ENCODE results near the gene SNX9. TPM values are rescaled to one million over a fixed set of nuclear protein-coding genes. Genes with fewer than 3 reads are reported as not detected.

Gene SNX9
- total RNA-seq, 1 experiment from 2014 or later: 31.3 TPM

DNA sequence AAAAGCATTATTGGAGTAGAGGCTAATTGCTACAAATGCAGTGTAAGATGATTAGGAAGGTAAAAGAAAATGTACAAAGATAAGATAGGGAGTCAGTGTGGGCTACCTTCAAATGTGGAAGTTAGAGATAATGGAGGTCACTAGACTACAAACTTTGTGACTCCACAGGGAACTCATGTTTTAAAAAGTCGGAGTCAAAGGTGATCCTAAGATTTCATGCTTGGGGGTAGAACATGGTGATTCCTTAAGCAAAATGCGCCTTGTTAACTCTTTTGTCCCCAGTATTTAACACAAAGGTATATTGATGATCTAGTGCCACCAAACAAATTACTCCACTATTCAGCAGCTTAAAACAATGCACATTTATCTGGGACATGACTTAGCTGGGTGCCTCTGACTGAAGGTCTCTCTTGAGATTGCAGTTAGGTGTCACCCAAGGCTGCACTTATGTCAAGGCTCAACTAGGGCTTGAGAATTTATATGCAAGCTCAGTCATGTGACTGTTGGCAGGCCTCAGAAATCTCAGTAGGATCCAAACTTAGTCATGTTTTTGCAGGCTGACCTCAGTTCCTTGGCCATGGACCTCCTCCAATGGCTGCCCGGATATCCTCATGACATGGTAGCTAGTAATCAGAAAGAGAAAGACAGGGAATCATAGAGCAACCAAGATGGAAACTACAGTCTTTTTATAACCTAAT, 11.4 kb upstream of the SNX9 start:
- DNase-seq: no peak
- Histone ChIP-seq H3K27ac (ENCODE audit: insufficient read length, low read depth, low read length) (no peak overlapping the region), H3K18ac (ENCODE audit: insufficient read length, low read depth, low read length) (no peak overlapping the region), H3K14ac (ENCODE audit: insufficient read depth, low read length) (no peak overlapping the region), H4K20me1 (ENCODE audit: control insufficient read depth, insufficient read depth, insufficient read length) (no peaks in the 10 kb centered on the region), H3K9me3 (ENCODE audit: control insufficient read depth, low read depth, low read length) (peaks cover 4% of the 10 kb centered on the region), H3K27me3 (ENCODE audit: insufficient read depth, low read length) (no peaks in the 10 kb centered on the region), H2BK20ac (ENCODE audit: low read depth, low read length, poor library complexity, severe bottlenecking) (no peak overlapping the region), H2BK5ac (ENCODE audit: insufficient read length, low read length) (no peak overlapping the region), H3K4me1 (ENCODE audit: insufficient read depth, low read length) (no peaks in the 10 kb centered on the region), H3K79me1 (ENCODE audit: insufficient read depth, low read depth, low read length, poor library complexity, severe bottlenecking) (no peaks in the 10 kb centered on the region), H2AK5ac (ENCODE audit: insufficient read length, low read length) (no peak overlapping the region), H4K91ac (ENCODE audit: insufficient read length, low read depth, low read length) (no peak overlapping the region), H2AFZ (ENCODE audit: low read length) (no peak overlapping the region), H3K23me2 (ENCODE audit: insufficient read length, low read depth, low read length, poor library complexity, severe bottlenecking) (no peaks in the 10 kb centered on the region), H3T11ph (ENCODE audit: low read length) (no peak overlapping the region), H2BK15ac (ENCODE audit: low read depth, low read length) (no peak overlapping the region), H3K4ac (ENCODE audit: low read depth, low read length) (no peak overlapping the region), H3K23ac (ENCODE audit: insufficient read length, low read depth, low read length) (no peak overlapping the region), H3K9ac (ENCODE audit: extremely low read depth, insufficient read length, low read length) (no peak overlapping the region), H2BK12ac (ENCODE audit: insufficient read length, low read depth, low read length) (no peak overlapping the region), H4K5ac (ENCODE audit: insufficient read length, low read depth, low read length) (no peak overlapping the region), H2BK120ac (ENCODE audit: low read depth, low read length, poor library complexity, severe bottlenecking) (no peak overlapping the region), H3K79me2 (ENCODE audit: insufficient read depth, low read length) (no peaks in the 10 kb centered on the region), H4K8ac (replicated peaks; ENCODE audit: insufficient read length, low read depth, low read length) (no peak overlapping the region), H3K4me2 (ENCODE audit: insufficient read depth, insufficient read length, low read length) (no peak overlapping the region), H3K56ac (ENCODE audit: insufficient read length, low read depth, low read length) (no peak overlapping the region)
- Mint-ChIP-seq H3K27me3 (ENCODE audit: low read depth) (no peaks in the 10 kb centered on the region), H3K27ac (no peak overlapping the region), H3K4me1 (peaks cover 13 to 15% of the 10 kb centered on the region in 2 experiments), H3K36me3 (ENCODE audit: insufficient read depth in 1 of 3, low read depth in 3 of 3) (no peaks in the 10 kb centered on the region; a peak in 1 of 7 replicates), H3K4me3 (no peak overlapping the region), H3K9me3 (peaks cover 5 to 7% of the 10 kb centered on the region in 2 experiments)
- WGBS (ENCODE audit: extremely low coverage, insufficient read length, low lambda C conversion rate): no CpG with 5 or more reads among the region's 3 CpGs
- no peak for TF ChIP-seq CTCF (conservative IDR thresholded peaks at IDR 0.05)

All from H9 (cell line).